Measurements from ENCODE around the gene ST3GAL2. TPM values are rescaled to one million over a fixed set of nuclear protein-coding genes. Genes with fewer than 3 reads are reported as not detected.

Gene ST3GAL2
- total and polyA plus RNA-seq, 10 of the 15 experiments (the other 5 are each of a cell fraction or from before 2014, with no cell fraction given): 0.95 to 61.7 (median 25.9) TPM

GRCh38 chr16:70430667-70431536, 8.0 kb downstream of the ST3GAL2 start (continued):
- TF ChIP-seq MAX (IDR thresholded peaks at IDR 0.05; ENCODE audit: low read depth, low read length) (no peak), E4F1 (IDR thresholded peaks at IDR 0.05; ENCODE audit: borderline replicate concordance, partially characterized antibody) (no peak), MTA2 (IDR thresholded peaks at IDR 0.05; ENCODE audit: low read depth) (peak; percentile 83), ZNF687 (IDR thresholded peaks at IDR 0.05) (no peak; the same call in 1 of the 2 replicates), BACH1 (IDR thresholded peaks at IDR 0.05; ENCODE audit: borderline replicate concordance) (peak; percentile 26)

Data from GM12878 (cell line).